ENCODE results near the gene GAREM1. TPM values are rescaled to one million over a fixed set of nuclear protein-coding genes. Genes with fewer than 3 reads are reported as not detected.

GAREM1 gene
- total RNA-seq, 1 experiment from 2014 or later, result 11.1 TPM

GRCh38 chr18:32391126-32391525, 79.6 kb downstream of the GAREM1 start:
- Histone ChIP-seq H3K9me2 (ENCODE audit: insufficient read depth) (no peaks in the 10 kb centered on the region), H3K4me3 (replicated peaks in 1 of 2; ENCODE audit: low read depth in 1 of 2, low read length in 2 of 2) (no peak overlapping the region), H3K4me2 (ENCODE audit: low read length) (no peak overlapping the region), H3K79me2 (ENCODE audit: insufficient read depth, low read length) (no peaks in the 10 kb centered on the region), H3K27ac (ENCODE audit: low read depth, low read length) (no peak overlapping the region), H3K36me3 (ENCODE audit: control insufficient read depth in 1 of 2, insufficient read depth in 2 of 2, low read length in 2 of 2) (no peaks in the 10 kb centered on the region), H3K4me1 (ENCODE audit: control insufficient read depth in 1 of 2, insufficient read depth in 2 of 2, low read length in 2 of 2) (no peaks in the 10 kb centered on the region; a peak in 1 of 4 replicates), H3K27me3 (ENCODE audit: insufficient read depth, low read length) (no peaks in the 10 kb centered on the region), H2AFZ (ENCODE audit: low read depth, low read length, poor library complexity, severe bottlenecking) (no peak overlapping the region), H4K20me1 (ENCODE audit: insufficient read depth) (no peaks in the 10 kb centered on the region), H3K9ac (ENCODE audit: low read length) (no peak overlapping the region), H3K9me3 (ENCODE audit: control insufficient read depth in 1 of 2, insufficient read depth in 1 of 2, low read depth in 1 of 2, low read length in 2 of 2) (no peaks in the 10 kb centered on the region)
- TF ChIP-seq YY1 (IDR thresholded peaks at IDR 0.05; ENCODE audit: extremely low read depth, insufficient replicate concordance, low read depth, low read length) (no peak), POLR2A (IDR thresholded peaks at IDR 0.05; ENCODE audit: borderline replicate concordance, extremely low read depth, insufficient read depth, insufficient read length) (no peak), ATF3 (IDR thresholded peaks at IDR 0.05) (no peak), TCF7L2 (IDR thresholded peaks at IDR 0.05; ENCODE audit: borderline replicate concordance, extremely low read depth, insufficient read depth, insufficient read length) (no peak), ZFX (IDR thresholded peaks at IDR 0.05) (no peak), ZNF274 (IDR thresholded peaks at IDR 0.05; ENCODE audit: low read depth, low read length) (no peak), MAX (IDR thresholded peaks at IDR 0.05) (no peak), CBX3 (IDR thresholded peaks at IDR 0.05; ENCODE audit: low read depth) (no peak), FOSL1 (IDR thresholded peaks at IDR 0.05; ENCODE audit: low read depth) (no peak), CEBPB (IDR thresholded peaks at IDR 0.05; ENCODE audit: low read depth) (no peak), POLR2AphosphoS5 (IDR thresholded peaks at IDR 0.05; ENCODE audit: low read depth, low read length) (no peak), SRF (IDR thresholded peaks at IDR 0.05; ENCODE audit: low read depth) (no peak), EZH2 (IDR thresholded peaks at IDR 0.05) (no peak), JUND (IDR thresholded peaks at IDR 0.05) (no peak), SIN3A (IDR thresholded peaks at IDR 0.05; ENCODE audit: low read depth) (no peak), RAD21 (IDR thresholded peaks at IDR 0.05; ENCODE audit: low read depth) (no peak), EZH2phosphoT487 (IDR thresholded peaks at IDR 0.05; ENCODE audit: borderline replicate concordance) (no peak), ZBTB33 (IDR thresholded peaks at IDR 0.05; ENCODE audit: extremely low read depth, insufficient replicate concordance, low read length) (no peak), EGR1 (IDR thresholded peaks at IDR 0.05; ENCODE audit: low read depth) (no peak)
- TF ChIP-seq, protein P1, sequence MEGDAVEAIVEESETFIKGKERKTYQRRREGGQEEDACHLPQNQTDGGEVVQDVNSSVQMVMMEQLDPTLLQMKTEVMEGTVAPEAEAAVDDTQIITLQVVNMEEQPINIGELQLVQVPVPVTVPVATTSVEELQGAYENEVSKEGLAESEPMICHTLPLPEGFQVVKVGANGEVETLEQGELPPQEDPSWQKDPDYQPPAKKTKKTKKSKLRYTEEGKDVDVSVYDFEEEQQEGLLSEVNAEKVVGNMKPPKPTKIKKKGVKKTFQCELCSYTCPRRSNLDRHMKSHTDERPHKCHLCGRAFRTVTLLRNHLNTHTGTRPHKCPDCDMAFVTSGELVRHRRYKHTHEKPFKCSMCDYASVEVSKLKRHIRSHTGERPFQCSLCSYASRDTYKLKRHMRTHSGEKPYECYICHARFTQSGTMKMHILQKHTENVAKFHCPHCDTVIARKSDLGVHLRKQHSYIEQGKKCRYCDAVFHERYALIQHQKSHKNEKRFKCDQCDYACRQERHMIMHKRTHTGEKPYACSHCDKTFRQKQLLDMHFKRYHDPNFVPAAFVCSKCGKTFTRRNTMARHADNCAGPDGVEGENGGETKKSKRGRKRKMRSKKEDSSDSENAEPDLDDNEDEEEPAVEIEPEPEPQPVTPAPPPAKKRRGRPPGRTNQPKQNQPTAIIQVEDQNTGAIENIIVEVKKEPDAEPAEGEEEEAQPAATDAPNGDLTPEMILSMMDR (IDR thresholded peaks at IDR 0.05 in 2 of 3, conservative IDR thresholded peaks at IDR 0.05 in 1 of 3; ENCODE audit: borderline replicate concordance in 1 of 3, insufficient read depth in 1 of 3, low read depth in 2 of 3, low read length in 2 of 3), result no peak
- ChIA-PET POLR2A (no interaction called here), CTCF (no interaction called here), RAD21 (ENCODE audit: low non-redundant PET in 1 of 2, low total read pairs in 2 of 2, uncharacterized antibody in 2 of 2, unreplicated experiment in 2 of 2) (no interaction called here)
- intact Hi-C loops (cut with micrococcal nuclease), result no loop called here
- ATAC-seq (no peak), DNase-seq (ENCODE audit: low read depth, low spot score) (no peak)
- no TSS peak for BruUV-seq (replicated peaks)

Data from HCT116 (cell line).